HG02973 (cell line): ENCODE measurements around the gene KCNMA1.

ENCODE experiments used
- ATAC-seq: cut with Tn5 transposase; IDR thresholded peaks from one replicate; pipeline ENCODE4 v1.9.1; 2021; ENCODE audit warnings: moderate library complexity; ENCODE audit not compliant: unreplicated experiment

KCNMA1 gene

GRCh38 chr10:76944640-76945039 lies 693.0 kb downstream of the KCNMA1 start:
- ATAC-seq, result no peak

- ATAC-seq, result no peak
These were observed 694.8 kb downstream of the KCNMA1 start for GRCh38 chr10:76942628-76943416.

- ATAC-seq, result no peak
These were observed 697.6 kb downstream of the KCNMA1 start for GRCh38 chr10:76939933-76940468.

GRCh38 chr10:76937181-76937600 lies 700.4 kb downstream of the KCNMA1 start:
- ATAC-seq, result no peak

GRCh38 chr10:76935941-76936613 lies 701.5 kb downstream of the KCNMA1 start:
- ATAC-seq, result no peak

GRCh38 chr10:76928565-76928964 lies 709.0 kb downstream of the KCNMA1 start:
- ATAC-seq, result no peak

GRCh38 chr10:76925636-76926405 lies 711.8 kb downstream of the KCNMA1 start:
- ATAC-seq, result no peak

- no peak for ATAC-seq
These were observed 714.9 kb downstream of the KCNMA1 start for GRCh38 chr10:76922666-76923065.

- ATAC-seq, result no peak
These were observed 716.1 kb downstream of the KCNMA1 start for GRCh38 chr10:76921383-76922010.

- no peak for ATAC-seq
These were observed 717.0 kb downstream of the KCNMA1 start for GRCh38 chr10:76920581-76920980.

- ATAC-seq, result no peak
These were observed 719.5 kb downstream of the KCNMA1 start for GRCh38 chr10:76918106-76918505.

- ATAC-seq, result no peak
These were observed 720.5 kb downstream of the KCNMA1 start for GRCh38 chr10:76917071-76917470.

- ATAC-seq, result no peak
These were observed 721.1 kb downstream of the KCNMA1 start for GRCh38 chr10:76916536-76916935.

GRCh38 chr10:76915316-76915715 lies 722.3 kb downstream of the KCNMA1 start:
- no peak for ATAC-seq

- ATAC-seq, result no peak
These were observed 726.4 kb downstream of the KCNMA1 start for GRCh38 chr10:76911184-76911583.

GRCh38 chr10:76910184-76910962 lies 727.2 kb downstream of the KCNMA1 start:
- no peak for ATAC-seq

GRCh38 chr10:76906256-76906655 lies 731.4 kb downstream of the KCNMA1 start:
- no peak for ATAC-seq

- ATAC-seq, result no peak
These were observed 732.4 kb downstream of the KCNMA1 start for GRCh38 chr10:76905251-76905650.

- ATAC-seq, result no peak
These were observed 734.1 kb downstream of the KCNMA1 start for GRCh38 chr10:76903387-76903945.

GRCh38 chr10:76902949-76903348 lies 734.7 kb downstream of the KCNMA1 start:
- ATAC-seq, result no peak
